ENCODE data around the gene TSPAN9. TPM values are rescaled to one million over a fixed set of nuclear protein-coding genes. Genes with fewer than 3 reads are reported as not detected.

TSPAN9 gene
- total and polyA plus RNA-seq, 4 donors: 23.0 to 72.3 (median 33.9) TPM

DNA sequence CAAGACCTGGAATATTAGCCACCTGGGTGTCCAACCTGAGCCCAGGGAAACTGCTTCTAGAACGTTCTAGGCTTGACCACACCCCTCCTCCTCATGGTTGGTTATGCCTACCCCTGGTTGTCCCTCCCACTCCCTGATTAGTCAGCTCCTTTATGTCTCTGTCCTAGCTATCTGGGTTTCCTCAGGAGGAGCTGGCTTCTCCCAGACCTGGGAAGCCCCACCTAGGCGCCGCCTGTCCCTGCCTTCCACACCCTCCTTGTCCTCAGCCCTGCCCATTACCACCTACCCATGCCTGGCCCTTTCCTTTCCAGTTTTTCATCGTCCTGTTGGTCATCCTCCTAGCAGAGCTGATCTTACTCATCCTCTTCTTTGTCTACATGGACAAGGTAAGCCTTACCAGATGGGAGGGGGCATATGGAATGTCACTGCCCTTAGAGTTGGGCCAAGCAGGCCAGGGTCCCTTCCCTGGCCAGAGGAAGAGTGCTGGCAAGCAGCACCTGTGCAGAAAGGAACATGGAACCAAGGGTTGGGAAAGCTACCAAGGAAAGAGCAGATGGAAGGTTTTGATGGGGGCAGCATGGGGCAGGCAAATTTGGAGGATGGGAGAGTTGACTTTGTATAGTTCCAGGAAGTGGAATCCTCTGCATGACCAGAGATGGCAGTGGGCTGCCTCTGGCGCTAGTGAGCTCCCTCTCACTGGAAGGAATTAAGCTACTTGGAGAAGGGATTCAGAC, 201.7 kb downstream of the TSPAN9 start:
- no peak for DNase-seq
- TF ChIP-seq, protein P1, sequence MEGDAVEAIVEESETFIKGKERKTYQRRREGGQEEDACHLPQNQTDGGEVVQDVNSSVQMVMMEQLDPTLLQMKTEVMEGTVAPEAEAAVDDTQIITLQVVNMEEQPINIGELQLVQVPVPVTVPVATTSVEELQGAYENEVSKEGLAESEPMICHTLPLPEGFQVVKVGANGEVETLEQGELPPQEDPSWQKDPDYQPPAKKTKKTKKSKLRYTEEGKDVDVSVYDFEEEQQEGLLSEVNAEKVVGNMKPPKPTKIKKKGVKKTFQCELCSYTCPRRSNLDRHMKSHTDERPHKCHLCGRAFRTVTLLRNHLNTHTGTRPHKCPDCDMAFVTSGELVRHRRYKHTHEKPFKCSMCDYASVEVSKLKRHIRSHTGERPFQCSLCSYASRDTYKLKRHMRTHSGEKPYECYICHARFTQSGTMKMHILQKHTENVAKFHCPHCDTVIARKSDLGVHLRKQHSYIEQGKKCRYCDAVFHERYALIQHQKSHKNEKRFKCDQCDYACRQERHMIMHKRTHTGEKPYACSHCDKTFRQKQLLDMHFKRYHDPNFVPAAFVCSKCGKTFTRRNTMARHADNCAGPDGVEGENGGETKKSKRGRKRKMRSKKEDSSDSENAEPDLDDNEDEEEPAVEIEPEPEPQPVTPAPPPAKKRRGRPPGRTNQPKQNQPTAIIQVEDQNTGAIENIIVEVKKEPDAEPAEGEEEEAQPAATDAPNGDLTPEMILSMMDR (IDR thresholded peaks at IDR 0.05; ENCODE audit: control extremely low read depth, extremely low read depth): no peak
- peaks cover 0 to 7% (median 0%) of the 10 kb centered on the region in 5 donors for H3K4me1 ChIP-seq (ENCODE audit: control insufficient read depth in 5 of 5, insufficient read depth in 5 of 5, low read length in 5 of 5)
- H3K4me3 ChIP-seq: no peak overlapping the region
- ATAC-seq (ENCODE audit: insufficient read depth, low FRiP score): no peak
- H3K9me3 ChIP-seq (ENCODE audit: control insufficient read depth in 4 of 4, insufficient read depth in 3 of 4, low read length in 3 of 4): no peaks in the 10 kb centered on the region
- no peak overlapping the region for H3K27ac ChIP-seq (ENCODE audit: low read depth in 1 of 2, low read length in 1 of 2)
- peaks cover 0 to 14% (median 7%) of the 10 kb centered on the region in 4 donors for H3K36me3 ChIP-seq (ENCODE audit: control insufficient read depth in 4 of 4, insufficient read depth in 4 of 4, low read length in 4 of 4)
- no peaks in the 10 kb centered on the region for H3K27me3 ChIP-seq (ENCODE audit: control insufficient read depth in 3 of 3, insufficient read depth in 3 of 3, low read length in 2 of 3)
- H3K9ac ChIP-seq (ENCODE audit: insufficient read depth in 1 of 2, low read length in 2 of 2): no peak overlapping the region
- 82% methylated on average over 5 of the region's 5 CpGs for WGBS, 2 donors

DNA sequence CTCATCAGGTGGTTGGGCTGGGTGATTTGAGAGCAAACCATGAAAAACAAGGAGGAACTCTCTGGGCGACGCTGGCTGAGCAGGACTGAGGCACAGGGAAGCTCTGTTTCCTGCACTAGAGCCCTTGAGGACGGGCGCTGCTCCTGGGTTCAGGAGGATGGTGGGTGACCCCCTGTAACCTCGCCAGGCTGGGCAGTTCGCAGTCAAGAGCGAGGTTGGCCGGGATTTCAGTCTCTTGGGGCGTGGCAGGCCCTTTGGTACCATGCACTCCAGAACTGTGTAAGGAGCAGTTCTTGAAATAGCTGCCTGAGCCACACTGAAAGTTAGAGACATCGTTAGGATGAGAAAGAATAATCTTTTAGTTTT, 202.2 kb downstream of the TSPAN9 start:
- no peaks in the 10 kb centered on the region for H3K27me3 ChIP-seq (ENCODE audit: control insufficient read depth in 3 of 3, insufficient read depth in 3 of 3, low read length in 2 of 3)
- H3K9ac ChIP-seq (ENCODE audit: insufficient read depth in 1 of 2, low read length in 2 of 2): no peak overlapping the region
- 66 to 70% methylated on average over 10 of the region's 10 CpGs for WGBS, 2 donors
- no peak for DNase-seq
- no peak for ATAC-seq (ENCODE audit: insufficient read depth, low FRiP score)
- H3K9me3 ChIP-seq (ENCODE audit: control insufficient read depth in 4 of 4, insufficient read depth in 3 of 4, low read length in 3 of 4): no peaks in the 10 kb centered on the region
- TF ChIP-seq, protein P1 (IDR thresholded peaks at IDR 0.05; ENCODE audit: control extremely low read depth, extremely low read depth): no peak
- H3K36me3 ChIP-seq (ENCODE audit: control insufficient read depth in 4 of 4, insufficient read depth in 4 of 4, low read length in 4 of 4): peaks cover 0 to 15% (median 7%) of the 10 kb centered on the region in 4 donors
- H3K4me1 ChIP-seq (ENCODE audit: control insufficient read depth in 5 of 5, insufficient read depth in 5 of 5, low read length in 5 of 5): peaks cover 0 to 7% (median 0%) of the 10 kb centered on the region in 5 donors
- no peak overlapping the region for H3K4me3 ChIP-seq
- no peak overlapping the region for H3K27ac ChIP-seq (ENCODE audit: low read depth in 1 of 2, low read length in 1 of 2)

DNA sequence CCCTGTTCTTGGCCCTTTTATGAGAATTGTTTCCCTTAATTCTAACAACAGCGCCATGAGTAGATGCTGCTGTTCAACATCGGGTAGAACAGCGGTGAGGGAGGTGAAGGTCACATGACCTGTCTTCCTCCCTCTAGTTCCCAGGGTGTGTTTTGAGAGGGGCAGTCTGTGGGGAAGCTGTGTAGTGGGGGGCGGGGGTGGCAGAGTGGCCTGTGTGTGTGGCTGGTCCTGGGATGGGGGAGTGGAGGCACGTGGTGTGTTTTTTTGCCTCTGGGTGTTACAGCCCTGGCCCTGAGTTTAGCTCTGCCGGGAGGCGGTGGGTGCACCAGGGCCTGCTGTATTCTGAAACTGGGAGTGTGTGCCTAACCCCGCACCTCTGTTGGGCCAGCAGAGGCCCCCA, 202.7 kb downstream of the TSPAN9 start:
- Histone ChIP-seq H3K9ac (ENCODE audit: insufficient read depth in 1 of 2, low read length in 2 of 2) (no peak overlapping the region), H3K27me3 (ENCODE audit: control insufficient read depth in 3 of 3, insufficient read depth in 3 of 3, low read length in 2 of 3) (no peaks in the 10 kb centered on the region), H3K27ac (ENCODE audit: low read depth in 1 of 2, low read length in 1 of 2) (no peak overlapping the region), H3K4me3 (no peak overlapping the region), H3K4me1 (ENCODE audit: control insufficient read depth in 5 of 5, insufficient read depth in 5 of 5, low read length in 5 of 5) (peaks cover 0 to 4% (median 0%) of the 10 kb centered on the region in 5 donors), H3K9me3 (ENCODE audit: control insufficient read depth in 4 of 4, insufficient read depth in 3 of 4, low read length in 3 of 4) (no peaks in the 10 kb centered on the region), H3K36me3 (ENCODE audit: control insufficient read depth in 4 of 4, insufficient read depth in 4 of 4, low read length in 4 of 4) (peaks cover 0 to 17% (median 7%) of the 10 kb centered on the region in 4 donors)
- 74 to 76% methylated on average over 8 of the region's 8 CpGs for WGBS, 2 donors
- ATAC-seq (ENCODE audit: insufficient read depth, low FRiP score) (no peak), DNase-seq (no peak)
- TF ChIP-seq, protein P1 (IDR thresholded peaks at IDR 0.05; ENCODE audit: control extremely low read depth, extremely low read depth): no peak
